H9 (cell line): ENCODE results near the gene NRXN3. TPM values are rescaled to one million over a fixed set of nuclear protein-coding genes. Genes with fewer than 3 reads are reported as not detected.
A peak's percentile ranks its signal among the peaks of the same experiment; 100 is the strongest.

Source experiments
- DNase-seq: peaks from one replicate; pipeline ENCODE4 v3.0.0-alpha.2; 2017
- H2AFZ ChIP-seq: one replicate; pipeline ENCODE4 v1.6.1; 2013; ENCODE audit warnings: mild to moderate bottlenecking, low read length, control low read depth, moderate library complexity
- H2AK5ac ChIP-seq: 2 replicates; pipeline ENCODE4 v1.6.1; 2013; ENCODE audit warnings: low read length, control low read depth, mixed read lengths; ENCODE audit not compliant: insufficient read length
- H2BK120ac ChIP-seq: one replicate; pipeline ENCODE4 v1.6.1; 2013; ENCODE audit warnings: low read depth, mild to moderate bottlenecking, low read length, control low read depth, inconsistent platforms; ENCODE audit not compliant: poor library complexity, severe bottlenecking
- H2BK12ac ChIP-seq: 2 replicates; pipeline ENCODE4 v1.6.1; 2013; ENCODE audit warnings: low read length, control low read depth, mixed read lengths, low read depth; ENCODE audit not compliant: insufficient read length
- H2BK15ac ChIP-seq: 2 replicates; pipeline ENCODE4 v1.6.1; 2013; ENCODE audit warnings: low read depth, low read length, control low read depth
- H2BK20ac ChIP-seq: one replicate; pipeline ENCODE4 v1.6.1; 2013; ENCODE audit warnings: low read depth, mild to moderate bottlenecking, low read length, control low read depth, inconsistent platforms; ENCODE audit not compliant: poor library complexity, severe bottlenecking
- H2BK5ac ChIP-seq: 2 replicates; pipeline ENCODE4 v1.6.1; 2013; ENCODE audit warnings: low read length, control low read depth, mixed read lengths; ENCODE audit not compliant: insufficient read length
- H3K14ac ChIP-seq: 2 replicates; pipeline ENCODE4 v1.6.1; 2013; ENCODE audit warnings: low read length, control low read depth; ENCODE audit not compliant: insufficient read depth
- H3K18ac ChIP-seq: 2 replicates; pipeline ENCODE4 v1.6.1; 2013; ENCODE audit warnings: low read depth, mild to moderate bottlenecking, mixed read lengths, low read length, control low read depth; ENCODE audit not compliant: insufficient read length
- H3K23ac ChIP-seq: 2 replicates; pipeline ENCODE4 v1.6.1; 2013; ENCODE audit warnings: low read length, control low read depth, mixed read lengths, low read depth; ENCODE audit not compliant: insufficient read length
- H3K23me2 ChIP-seq: 2 replicates; pipeline ENCODE4 v1.6.1; 2013; ENCODE audit warnings: low read depth, mild to moderate bottlenecking, mixed read lengths, low read length, control low read depth; ENCODE audit not compliant: insufficient read length, poor library complexity, severe bottlenecking
- H3K27ac ChIP-seq: 2 replicates; pipeline ENCODE4 v1.5.1; 2013; ENCODE audit warnings: low read length, control low read depth, mixed read lengths, low read depth; ENCODE audit not compliant: insufficient read length
- H3K27me3 ChIP-seq: 2 replicates; pipeline ENCODE4 v1.6.1; 2013; ENCODE audit warnings: low read length, control low read depth, inconsistent platforms; ENCODE audit not compliant: insufficient read depth
- H3K4ac ChIP-seq: 2 replicates; pipeline ENCODE4 v1.6.1; 2013; ENCODE audit warnings: low read depth, mild to moderate bottlenecking, control low read depth, inconsistent platforms, low read length, moderate library complexity
- H3K4me1 ChIP-seq: 2 replicates; pipeline ENCODE4 v1.6.1; 2013; ENCODE audit warnings: low read length, control low read depth, inconsistent platforms; ENCODE audit not compliant: insufficient read depth
- H3K4me2 ChIP-seq: 2 replicates; pipeline ENCODE4 v1.6.1; 2013; ENCODE audit warnings: low read length, control low read depth, mixed read lengths; ENCODE audit not compliant: insufficient read length, insufficient read depth
- H3K56ac ChIP-seq: 2 replicates; pipeline ENCODE4 v1.6.1; 2013; ENCODE audit warnings: low read depth, mild to moderate bottlenecking, mixed read lengths, low read length, control low read depth; ENCODE audit not compliant: insufficient read length
- H3K79me1 ChIP-seq: 2 replicates; pipeline ENCODE4 v1.6.1; 2013; ENCODE audit warnings: low read depth, mild to moderate bottlenecking, moderate library complexity, low read length, control low read depth, inconsistent platforms; ENCODE audit not compliant: insufficient read depth, poor library complexity, severe bottlenecking
- H3K79me2 ChIP-seq: 2 replicates; pipeline ENCODE4 v1.6.1; 2013; ENCODE audit warnings: low read length, control low read depth, inconsistent platforms; ENCODE audit not compliant: insufficient read depth
- H3K9ac ChIP-seq: 2 replicates; pipeline ENCODE4 v1.6.1; 2013; ENCODE audit warnings: low read length, control low read depth, mixed read lengths; ENCODE audit not compliant: insufficient read length; ENCODE audit errors: extremely low read depth
- H3K9me3 ChIP-seq: one replicate; pipeline ENCODE4 v1.6.1; 2013; ENCODE audit warnings: low read depth, low read length, inconsistent platforms; ENCODE audit not compliant: control insufficient read depth
- H3T11ph ChIP-seq: one replicate; pipeline ENCODE4 v1.6.1; 2013; ENCODE audit warnings: mild to moderate bottlenecking, low read length, control low read depth, inconsistent platforms
- H4K20me1 ChIP-seq: one replicate; pipeline ENCODE4 v1.6.1; 2013; ENCODE audit not compliant: control insufficient read depth, insufficient read length, insufficient read depth
- H4K5ac ChIP-seq: 2 replicates; pipeline ENCODE4 v1.6.1; 2013; ENCODE audit warnings: low read depth, mild to moderate bottlenecking, mixed read lengths, low read length, control low read depth; ENCODE audit not compliant: insufficient read length
- H4K8ac ChIP-seq: replicated peaks from 2 replicates; pipeline ENCODE4 v1.6.1; 2013; ENCODE audit warnings: low read length, control low read depth, mixed read lengths, low read depth; ENCODE audit not compliant: insufficient read length
- H4K91ac ChIP-seq: 2 replicates; pipeline ENCODE4 v1.6.1; 2013; ENCODE audit warnings: low read depth, mild to moderate bottlenecking, moderate library complexity, mixed read lengths, low read length, control low read depth; ENCODE audit not compliant: insufficient read length
- H3K27ac Mint-ChIP-seq, 3 experiments: 2 replicates in 2 of 3; 3 replicates in 1 of 3; pipeline ENCODE4 v1.8.0; 2020 to 2021; ENCODE audit warnings: mixed read lengths in 3 of 3, mild to moderate bottlenecking in 1 of 3, moderate library complexity in 1 of 3
- H3K27me3 Mint-ChIP-seq: 2 replicates; pipeline ENCODE4 v1.8.0; 2021; ENCODE audit warnings: low read depth, mild to moderate bottlenecking, moderate library complexity, mixed read lengths
- H3K36me3 Mint-ChIP-seq, 3 experiments: 2 replicates in 2 of 3; 3 replicates in 1 of 3; pipeline ENCODE4 v1.8.0; 2020 to 2021; ENCODE audit warnings: low read depth in 3 of 3, mixed read lengths in 3 of 3; ENCODE audit not compliant: insufficient read depth in 1 of 3
- H3K4me1 Mint-ChIP-seq, 2 experiments: 2 replicates each; pipeline ENCODE4 v1.8.0; 2020; ENCODE audit warnings: mixed read lengths in 2 of 2
- H3K4me3 Mint-ChIP-seq, 2 experiments: 2 replicates in 1 of 2; 3 replicates in 1 of 2; pipeline ENCODE4 v1.8.0; 2020 to 2021; ENCODE audit warnings: mild to moderate bottlenecking in 2 of 2, mixed read lengths in 2 of 2, moderate library complexity in 1 of 2
- H3K9me3 Mint-ChIP-seq, 2 experiments: 2 replicates in 1 of 2; 3 replicates in 1 of 2; pipeline ENCODE4 v1.8.0; 2020; ENCODE audit warnings: mild to moderate bottlenecking in 2 of 2, mixed read lengths in 2 of 2, moderate library complexity in 1 of 2
- WGBS: extraction: QIAGEN DNeasy Blood & Tissue Kit; methylation state at CpG from one replicate; pipeline ENCODE4 v1.1.7; 2013; ENCODE audit warnings: missing lambda C conversion rate, low lambda C conversion rate, mixed read lengths; ENCODE audit not compliant: insufficient read length; ENCODE audit errors: extremely low coverage; 5-methylcytosine and 5-hydroxymethylcytosine counted together
- total RNA-seq: library from RNA; stranded (reverse); gene quantifications from 2 replicates; pipeline ENCODE4 v1.2.1, GENCODE V29; 2021
- TF ChIP-seq, protein P1 (sequence below): fragments of 200-600 bp; sonication (generic); conservative IDR thresholded peaks from 3 replicates; pipeline ENCODE4 v1.8.0; 2021; ENCODE audit warnings: antibody characterized with exemption, mild to moderate bottlenecking

NRXN3 gene
- total RNA-seq, 1 experiment from 2014 or later: 1.8 TPM

DNA sequence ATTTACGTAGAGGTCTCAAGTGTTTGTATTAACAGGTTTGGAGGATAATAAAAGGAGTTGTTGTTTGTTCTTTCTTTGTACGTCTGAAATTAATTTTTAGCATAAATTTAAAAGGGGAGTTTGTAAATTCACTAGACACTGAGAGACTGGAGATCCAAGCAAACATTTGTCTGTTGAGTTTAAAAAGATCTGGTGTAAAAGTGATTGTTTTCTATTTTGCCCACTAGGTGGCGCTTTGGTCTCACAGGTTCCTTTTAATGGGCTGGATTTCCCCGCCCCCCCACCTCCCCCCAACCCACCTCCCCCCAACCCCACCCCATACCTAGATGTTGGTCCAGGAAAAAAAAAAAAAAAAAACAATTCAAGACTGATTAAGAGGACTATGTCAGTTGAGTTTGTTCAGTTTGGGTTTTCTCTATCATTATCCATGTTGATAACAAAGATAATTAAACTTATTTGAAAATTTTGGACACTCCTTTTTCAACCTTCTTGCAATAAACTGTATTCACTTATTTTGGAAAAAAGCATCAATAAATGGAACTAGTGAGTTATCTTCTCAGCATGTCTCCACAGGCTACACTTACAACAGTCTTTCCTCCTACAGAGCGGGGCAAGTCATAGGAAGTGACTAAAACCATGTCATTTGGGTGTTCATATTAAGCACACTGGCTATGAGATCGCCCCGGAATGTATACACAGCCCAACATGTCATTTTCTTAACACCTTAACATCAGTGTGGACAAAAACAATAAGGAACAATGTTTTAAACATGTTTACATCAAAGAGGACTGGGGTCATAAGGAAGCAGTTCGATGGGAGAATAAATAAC lies 841.1 kb downstream of the NRXN3 start:
- no CpG with 5 or more reads among the region's 8 CpGs for WGBS

More for the DNA sequence above, 841.1 kb downstream of the NRXN3 start:
- H2BK15ac ChIP-seq: no peak overlapping the region
- no peak overlapping the region for H2BK12ac ChIP-seq
- no peaks in the 10 kb centered on the region for H3K27me3 Mint-ChIP-seq
- no peaks in the 10 kb centered on the region for H3K9me3 ChIP-seq
- no peaks in the 10 kb centered on the region for H3K23me2 ChIP-seq
- no peaks in the 10 kb centered on the region for H3K79me1 ChIP-seq
- H4K8ac ChIP-seq: no peak overlapping the region
- H3K4me1 ChIP-seq: no peaks in the 10 kb centered on the region
- no peak overlapping the region for H2AFZ ChIP-seq
- H3K27ac ChIP-seq: no peak overlapping the region
- no peak overlapping the region for H3K9ac ChIP-seq
- no peak overlapping the region for H3K4me2 ChIP-seq
- no peaks in the 10 kb centered on the region for H3K27me3 ChIP-seq
- peak; percentile 28 for DNase-seq
- no peak overlapping the region for H2BK120ac ChIP-seq
- H3K79me2 ChIP-seq: no peaks in the 10 kb centered on the region
- no peak overlapping the region for H4K5ac ChIP-seq
- no peak overlapping the region for H4K91ac ChIP-seq
- peaks cover 0 to 4% (median 0%) of the 10 kb centered on the region in 3 experiments; a peak in 2 of 7 replicates for H3K36me3 Mint-ChIP-seq
- no peaks in the 10 kb centered on the region; a peak in 2 of 5 replicates for H3K9me3 Mint-ChIP-seq
- no peak overlapping the region for H2BK5ac ChIP-seq
- no peak overlapping the region for H3K4me3 Mint-ChIP-seq
- H2AK5ac ChIP-seq: no peak overlapping the region
- H2BK20ac ChIP-seq: no peak overlapping the region
- H4K20me1 ChIP-seq: no peaks in the 10 kb centered on the region
- TF ChIP-seq, protein P1, sequence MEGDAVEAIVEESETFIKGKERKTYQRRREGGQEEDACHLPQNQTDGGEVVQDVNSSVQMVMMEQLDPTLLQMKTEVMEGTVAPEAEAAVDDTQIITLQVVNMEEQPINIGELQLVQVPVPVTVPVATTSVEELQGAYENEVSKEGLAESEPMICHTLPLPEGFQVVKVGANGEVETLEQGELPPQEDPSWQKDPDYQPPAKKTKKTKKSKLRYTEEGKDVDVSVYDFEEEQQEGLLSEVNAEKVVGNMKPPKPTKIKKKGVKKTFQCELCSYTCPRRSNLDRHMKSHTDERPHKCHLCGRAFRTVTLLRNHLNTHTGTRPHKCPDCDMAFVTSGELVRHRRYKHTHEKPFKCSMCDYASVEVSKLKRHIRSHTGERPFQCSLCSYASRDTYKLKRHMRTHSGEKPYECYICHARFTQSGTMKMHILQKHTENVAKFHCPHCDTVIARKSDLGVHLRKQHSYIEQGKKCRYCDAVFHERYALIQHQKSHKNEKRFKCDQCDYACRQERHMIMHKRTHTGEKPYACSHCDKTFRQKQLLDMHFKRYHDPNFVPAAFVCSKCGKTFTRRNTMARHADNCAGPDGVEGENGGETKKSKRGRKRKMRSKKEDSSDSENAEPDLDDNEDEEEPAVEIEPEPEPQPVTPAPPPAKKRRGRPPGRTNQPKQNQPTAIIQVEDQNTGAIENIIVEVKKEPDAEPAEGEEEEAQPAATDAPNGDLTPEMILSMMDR: peak; percentile 68
- H3K4me1 Mint-ChIP-seq: peaks cover 0 to 2% of the 10 kb centered on the region in 2 experiments; a peak in 1 of 4 replicates
- H3K4ac ChIP-seq: no peak overlapping the region
- no peak overlapping the region for H3K18ac ChIP-seq
- H3K56ac ChIP-seq: no peak overlapping the region
- H3K27ac Mint-ChIP-seq: no peak overlapping the region
- no peak overlapping the region for H3K23ac ChIP-seq
- H3T11ph ChIP-seq: no peak overlapping the region
- H3K14ac ChIP-seq: no peak overlapping the region
